GM21447 (cell line): Measurements from ENCODE around the gene TMEM135.
"Not testable (repeated sequence)": the region's sequence is repeated elsewhere in the genome, so short reads cannot be mapped to it uniquely, and the experiment has no call there.

ENCODE experiments used
- ATAC-seq: cut with Tn5 transposase; IDR thresholded peaks from one replicate; pipeline ENCODE4 v1.9.1; 2021; ENCODE audit not compliant: unreplicated experiment

TMEM135 gene

GRCh38 chr11:87254562-87254961 is 216.8 kb downstream of the TMEM135 start:
- no peak for ATAC-seq

- no peak for ATAC-seq
Measured at GRCh38 chr11:87255589-87255988, 217.9 kb downstream of the TMEM135 start.

- no peak for ATAC-seq
Measured at GRCh38 chr11:87256694-87257340, 219.1 kb downstream of the TMEM135 start.

- no peak for ATAC-seq
Measured at GRCh38 chr11:87258171-87258833, 220.6 kb downstream of the TMEM135 start.

- no peak for ATAC-seq
Measured at GRCh38 chr11:87259736-87260135, 222.0 kb downstream of the TMEM135 start.

GRCh38 chr11:87260811-87261210 is 223.1 kb downstream of the TMEM135 start:
- ATAC-seq, result no peak

GRCh38 chr11:87263264-87263838 is 225.6 kb downstream of the TMEM135 start:
- ATAC-seq, result no peak

GRCh38 chr11:87263979-87264378 is 226.2 kb downstream of the TMEM135 start:
- ATAC-seq, result no peak

GRCh38 chr11:87265132-87265531 is 227.4 kb downstream of the TMEM135 start:
- no peak for ATAC-seq

- no peak for ATAC-seq
Measured at GRCh38 chr11:87265979-87266378, 228.2 kb downstream of the TMEM135 start.

GRCh38 chr11:87266751-87267150 is 229.0 kb downstream of the TMEM135 start:
- no peak for ATAC-seq

GRCh38 chr11:87271951-87272350 is 234.2 kb downstream of the TMEM135 start:
- ATAC-seq, result not testable (repeated sequence)

GRCh38 chr11:87275176-87275575 is 237.4 kb downstream of the TMEM135 start:
- no peak for ATAC-seq

GRCh38 chr11:87280143-87280542 is 242.4 kb downstream of the TMEM135 start:
- ATAC-seq, result no peak

GRCh38 chr11:87281496-87281895 is 243.8 kb downstream of the TMEM135 start:
- no peak for ATAC-seq

- ATAC-seq, result no peak
Measured at GRCh38 chr11:87284306-87284705, 246.6 kb downstream of the TMEM135 start.

- ATAC-seq, result not testable (repeated sequence)
Measured at GRCh38 chr11:87285674-87286073, 247.9 kb downstream of the TMEM135 start.

GRCh38 chr11:87286338-87286737 is 248.6 kb downstream of the TMEM135 start:
- no peak for ATAC-seq

- no peak for ATAC-seq
Measured at GRCh38 chr11:87290304-87290922, 252.7 kb downstream of the TMEM135 start.

- no peak for ATAC-seq
Measured at GRCh38 chr11:87292598-87292997, 254.9 kb downstream of the TMEM135 start.

GRCh38 chr11:87295237-87295636 is 257.5 kb downstream of the TMEM135 start:
- no peak for ATAC-seq

GRCh38 chr11:87296627-87297026 is 258.9 kb downstream of the TMEM135 start:
- no peak for ATAC-seq
